GM18870 (cell line): ENCODE measurements around the gene ARPC4.
"Not testable (repeated sequence)": the region's sequence is repeated elsewhere in the genome, so short reads cannot be mapped to it uniquely, and the experiment has no call there.

Experiments used
- ATAC-seq: cut with Tn5 transposase; IDR thresholded peaks from one replicate; pipeline ENCODE4 v1.9.1; 2021; ENCODE audit warnings: moderate library complexity; ENCODE audit not compliant: unreplicated experiment

The ARPC4 gene

GRCh38 chr3:9851383-9851782 is 58.5 kb downstream of the ARPC4 start:
- ATAC-seq = not testable (repeated sequence)

GRCh38 chr3:9851926-9852325 is 59.0 kb downstream of the ARPC4 start:
- ATAC-seq = not testable (repeated sequence)

- no peak for ATAC-seq
Measured at GRCh38 chr3:9852528-9852927, 59.6 kb downstream of the ARPC4 start.

GRCh38 chr3:9854291-9854940 is 61.5 kb downstream of the ARPC4 start:
- not testable (repeated sequence) for ATAC-seq

GRCh38 chr3:9855594-9855993 is 62.7 kb downstream of the ARPC4 start:
- no peak for ATAC-seq
